ENCODE measurements around the gene ETAA1. TPM values are rescaled to one million over a fixed set of nuclear protein-coding genes. Genes with fewer than 3 reads are reported as not detected.

The ETAA1 gene
- total RNA-seq, 1 experiment from 2014 or later = 18.8 TPM

GRCh38 chr2:67457699-67458098 lies 60.6 kb downstream of the ETAA1 start:
- no peak overlapping the region for H3K4me2 ChIP-seq (ENCODE audit: insufficient read depth, insufficient read length, low read length)
- no peaks in the 10 kb centered on the region for H3K36me3 Mint-ChIP-seq (ENCODE audit: insufficient read depth in 1 of 3, low read depth in 3 of 3)
- no peaks in the 10 kb centered on the region for H3K27me3 ChIP-seq (ENCODE audit: insufficient read depth, low read length)
- no peak overlapping the region for H3T11ph ChIP-seq (ENCODE audit: low read length)
- H3K27ac ChIP-seq (ENCODE audit: insufficient read length, low read depth, low read length) = no peak overlapping the region
- no peak overlapping the region for H2BK5ac ChIP-seq (ENCODE audit: insufficient read length, low read length)
- no peak overlapping the region for H3K18ac ChIP-seq (ENCODE audit: insufficient read length, low read depth, low read length)
- no peak overlapping the region for H2BK120ac ChIP-seq (ENCODE audit: low read depth, low read length, poor library complexity, severe bottlenecking)
- no peak overlapping the region for H3K14ac ChIP-seq (ENCODE audit: insufficient read depth, low read length)
- H2AFZ ChIP-seq (ENCODE audit: low read length) = no peak overlapping the region
- H3K4ac ChIP-seq (ENCODE audit: low read depth, low read length) = no peak overlapping the region
- H4K5ac ChIP-seq (ENCODE audit: insufficient read length, low read depth, low read length) = no peak overlapping the region
- H3K23ac ChIP-seq (ENCODE audit: insufficient read length, low read depth, low read length) = no peak overlapping the region
- no peak overlapping the region for H2BK20ac ChIP-seq (ENCODE audit: low read depth, low read length, poor library complexity, severe bottlenecking)
- no peak overlapping the region for H2BK15ac ChIP-seq (ENCODE audit: low read depth, low read length)
- H3K56ac ChIP-seq (ENCODE audit: insufficient read length, low read depth, low read length) = no peak overlapping the region
- no peaks in the 10 kb centered on the region for H3K27me3 Mint-ChIP-seq (ENCODE audit: low read depth)
- no peak overlapping the region for H2BK12ac ChIP-seq (ENCODE audit: insufficient read length, low read depth, low read length)
- no peaks in the 10 kb centered on the region for H3K79me1 ChIP-seq (ENCODE audit: insufficient read depth, low read depth, low read length, poor library complexity, severe bottlenecking)
- no CpG with 5 or more reads among the region's 4 CpGs for WGBS (ENCODE audit: extremely low coverage, insufficient read length, low lambda C conversion rate)
- no peaks in the 10 kb centered on the region for H3K23me2 ChIP-seq (ENCODE audit: insufficient read length, low read depth, low read length, poor library complexity, severe bottlenecking)
- H3K79me2 ChIP-seq (ENCODE audit: insufficient read depth, low read length) = no peaks in the 10 kb centered on the region
- no peak overlapping the region for H2AK5ac ChIP-seq (ENCODE audit: insufficient read length, low read length)
- peaks cover 10 to 11% of the 10 kb centered on the region in 2 experiments for H3K4me1 Mint-ChIP-seq
- no peak overlapping the region for H4K91ac ChIP-seq (ENCODE audit: insufficient read length, low read depth, low read length)
- H3K9ac ChIP-seq (ENCODE audit: extremely low read depth, insufficient read length, low read length) = no peak overlapping the region
- DNase-seq = no peak
- H3K9me3 Mint-ChIP-seq = no peaks in the 10 kb centered on the region
- H3K4me1 ChIP-seq (ENCODE audit: insufficient read depth, low read length) = no peaks in the 10 kb centered on the region
- H3K4me3 Mint-ChIP-seq = no peak overlapping the region
- H3K27ac Mint-ChIP-seq = no peak overlapping the region
- H4K20me1 ChIP-seq (ENCODE audit: control insufficient read depth, insufficient read depth, insufficient read length) = no peaks in the 10 kb centered on the region
- no peak overlapping the region for H4K8ac ChIP-seq (replicated peaks; ENCODE audit: insufficient read length, low read depth, low read length)
- no peaks in the 10 kb centered on the region for H3K9me3 ChIP-seq (ENCODE audit: control insufficient read depth, low read depth, low read length)
- TF ChIP-seq CTCF (conservative IDR thresholded peaks at IDR 0.05) = no peak
